ENCODE results near the gene JAKMIP3. TPM values are rescaled to one million over a fixed set of nuclear protein-coding genes. Genes with fewer than 3 reads are reported as not detected.

The JAKMIP3 gene
- total and polyA plus RNA-seq, 2 donors (not counting 1 experiment from before 2014, with no cell fraction given), result 0.17 to 0.21 TPM

DNA sequence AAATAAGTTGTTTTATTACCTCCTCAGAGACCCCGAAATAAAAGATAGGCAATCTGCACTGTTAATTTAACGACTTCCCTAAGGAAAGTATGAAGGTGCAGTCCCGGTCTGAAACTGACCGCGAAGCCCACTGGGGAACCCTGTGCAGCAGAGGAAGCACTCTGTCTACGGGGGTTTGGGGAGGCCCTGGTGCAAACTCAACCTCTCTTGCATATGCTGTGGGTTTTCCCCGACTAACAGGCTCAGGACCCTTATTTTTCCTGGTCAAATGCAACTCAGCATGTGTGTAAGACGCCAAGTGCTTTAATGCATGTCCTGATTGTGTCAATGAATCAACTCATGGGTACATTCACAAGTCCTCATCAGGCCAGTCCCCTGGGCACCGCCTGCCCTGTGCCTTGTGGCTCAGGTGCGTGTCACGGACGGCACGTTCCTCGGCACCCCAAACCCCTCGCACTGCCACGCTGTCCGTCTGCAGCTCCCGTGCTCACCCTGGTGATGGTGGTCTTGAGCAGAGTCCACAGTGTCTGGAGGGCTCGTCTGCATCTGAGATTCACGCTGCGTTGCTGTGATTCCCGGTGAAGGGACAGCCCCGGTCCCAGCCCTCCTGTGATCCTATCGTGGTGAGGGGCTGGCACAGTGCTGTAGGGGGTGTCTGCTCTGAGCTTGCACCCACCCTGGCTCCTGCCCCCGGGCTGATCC, 33.8 kb downstream of the JAKMIP3 start:
- H3K27me3 ChIP-seq (replicated peaks in 1 of 4; ENCODE audit: control extremely low read depth in 1 of 4, control insufficient read depth in 3 of 4, insufficient read depth in 4 of 4, low read length in 3 of 4), result peaks cover 0 to 5% (median 2%) of the 10 kb centered on the region in 4 experiments
- POLR2A ChIA-PET, result no interaction called here
- CTCF ChIA-PET, result no interaction called here
- no peaks in the 10 kb centered on the region for H4K20me1 ChIP-seq (ENCODE audit: control insufficient read depth, insufficient read depth, low read length, poor library complexity, severe bottlenecking)
- Mint-ChIP-seq H3K4me3 (no peak overlapping the region), H3K9me3 (ENCODE audit: insufficient read depth) (no peaks in the 10 kb centered on the region), H3K27me3 (peaks cover 21% of the 10 kb centered on the region), H3K27ac (no peak overlapping the region), H3K4me1 (no peaks in the 10 kb centered on the region)
- WGBS (ENCODE audit: insufficient coverage), result 82% methylated on average over 23 of the region's 25 CpGs
- H3K36me3 ChIP-seq (replicated peaks in 1 of 2; ENCODE audit: control extremely low read depth in 1 of 2, control insufficient read depth in 1 of 2, extremely low read depth in 1 of 2, insufficient read depth in 2 of 2, low read length in 1 of 2), result no peaks in the 10 kb centered on the region
- no peaks in the 10 kb centered on the region for H3K4me1 ChIP-seq (ENCODE audit: control insufficient read depth in 2 of 2, insufficient read depth in 2 of 2, low read length in 2 of 2)
- intact Hi-C loops (cut with micrococcal nuclease), result no loop called here
- no peak overlapping the region for H3K9ac ChIP-seq (ENCODE audit: low read length)
- H3K27ac ChIP-seq (ENCODE audit: low read length in 2 of 2), result no peak overlapping the region
- no peak overlapping the region for H2AFZ ChIP-seq (ENCODE audit: insufficient read depth, low read depth, low read length, poor library complexity, severe bottlenecking)
- DNase-seq (no peak), ATAC-seq (ENCODE audit: low read depth) (no peak)
- no peak overlapping the region for H3K4me3 ChIP-seq (ENCODE audit: control extremely low read depth in 1 of 5, extremely low read depth in 1 of 5, insufficient read depth in 1 of 5, low read depth in 2 of 5, low read length in 4 of 5)
- H3K9me3 ChIP-seq (ENCODE audit: control extremely low read depth in 1 of 3, control insufficient read depth in 2 of 3, insufficient read depth in 1 of 3, low read length in 2 of 3), result peaks cover 0 to 18% (median 0%) of the 10 kb centered on the region in 3 donors
- no peaks in the 10 kb centered on the region for H3K79me2 ChIP-seq (ENCODE audit: control insufficient read depth, insufficient read depth, low read length)
- no peak for TF ChIP-seq EZH2 (IDR thresholded peaks at IDR 0.05; ENCODE audit: borderline replicate concordance, insufficient read depth, low read depth, low read length, poor library complexity, severe bottlenecking)
- TF ChIP-seq, protein P1, sequence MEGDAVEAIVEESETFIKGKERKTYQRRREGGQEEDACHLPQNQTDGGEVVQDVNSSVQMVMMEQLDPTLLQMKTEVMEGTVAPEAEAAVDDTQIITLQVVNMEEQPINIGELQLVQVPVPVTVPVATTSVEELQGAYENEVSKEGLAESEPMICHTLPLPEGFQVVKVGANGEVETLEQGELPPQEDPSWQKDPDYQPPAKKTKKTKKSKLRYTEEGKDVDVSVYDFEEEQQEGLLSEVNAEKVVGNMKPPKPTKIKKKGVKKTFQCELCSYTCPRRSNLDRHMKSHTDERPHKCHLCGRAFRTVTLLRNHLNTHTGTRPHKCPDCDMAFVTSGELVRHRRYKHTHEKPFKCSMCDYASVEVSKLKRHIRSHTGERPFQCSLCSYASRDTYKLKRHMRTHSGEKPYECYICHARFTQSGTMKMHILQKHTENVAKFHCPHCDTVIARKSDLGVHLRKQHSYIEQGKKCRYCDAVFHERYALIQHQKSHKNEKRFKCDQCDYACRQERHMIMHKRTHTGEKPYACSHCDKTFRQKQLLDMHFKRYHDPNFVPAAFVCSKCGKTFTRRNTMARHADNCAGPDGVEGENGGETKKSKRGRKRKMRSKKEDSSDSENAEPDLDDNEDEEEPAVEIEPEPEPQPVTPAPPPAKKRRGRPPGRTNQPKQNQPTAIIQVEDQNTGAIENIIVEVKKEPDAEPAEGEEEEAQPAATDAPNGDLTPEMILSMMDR (IDR thresholded peaks at IDR 0.05), result no peak
- H3K4me2 ChIP-seq (replicated peaks; ENCODE audit: low read depth, low read length, poor library complexity, severe bottlenecking), result no peak overlapping the region

DNA sequence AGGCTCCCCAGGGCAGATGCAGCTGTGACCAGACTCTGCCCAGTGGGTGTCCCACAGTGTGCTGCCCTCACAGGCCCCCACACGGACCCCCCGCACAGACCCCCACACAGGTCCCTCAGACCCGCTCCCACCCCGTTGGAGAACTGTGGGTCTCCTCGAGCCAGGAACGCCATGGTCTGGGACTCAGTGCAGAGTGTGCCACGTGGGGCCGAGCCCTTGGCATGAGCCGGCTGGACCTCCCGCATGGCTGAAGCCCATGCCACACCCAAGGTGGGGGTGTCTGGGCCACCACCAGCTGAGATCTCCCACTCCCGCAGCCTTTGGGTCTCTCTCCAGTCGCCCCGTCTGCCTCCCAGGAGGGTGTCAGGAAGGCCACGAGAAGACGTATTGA, 34.3 kb downstream of the JAKMIP3 start:
- POLR2A ChIA-PET, result no interaction called here
- Histone ChIP-seq H3K36me3 (replicated peaks in 1 of 2; ENCODE audit: control extremely low read depth in 1 of 2, control insufficient read depth in 1 of 2, extremely low read depth in 1 of 2, insufficient read depth in 2 of 2, low read length in 1 of 2) (no peaks in the 10 kb centered on the region), H3K4me2 (replicated peaks; ENCODE audit: low read depth, low read length, poor library complexity, severe bottlenecking) (no peak overlapping the region), H3K4me1 (ENCODE audit: control insufficient read depth in 2 of 2, insufficient read depth in 2 of 2, low read length in 2 of 2) (no peaks in the 10 kb centered on the region), H2AFZ (ENCODE audit: insufficient read depth, low read depth, low read length, poor library complexity, severe bottlenecking) (no peak overlapping the region), H3K27ac (ENCODE audit: low read length in 2 of 2) (no peak overlapping the region), H3K27me3 (replicated peaks in 1 of 4; ENCODE audit: control extremely low read depth in 1 of 4, control insufficient read depth in 3 of 4, insufficient read depth in 4 of 4, low read length in 3 of 4) (peaks cover 0 to 5% (median 2%) of the 10 kb centered on the region in 4 experiments), H3K4me3 (ENCODE audit: control extremely low read depth in 1 of 5, extremely low read depth in 1 of 5, insufficient read depth in 1 of 5, low read depth in 2 of 5, low read length in 4 of 5) (no peak overlapping the region), H3K9ac (ENCODE audit: low read length) (no peak overlapping the region), H3K9me3 (ENCODE audit: control extremely low read depth in 1 of 3, control insufficient read depth in 2 of 3, insufficient read depth in 1 of 3, low read length in 2 of 3) (peaks cover 0 to 18% (median 0%) of the 10 kb centered on the region in 3 donors), H3K79me2 (ENCODE audit: control insufficient read depth, insufficient read depth, low read length) (no peaks in the 10 kb centered on the region), H4K20me1 (ENCODE audit: control insufficient read depth, insufficient read depth, low read length, poor library complexity, severe bottlenecking) (no peaks in the 10 kb centered on the region)
- intact Hi-C loops (cut with micrococcal nuclease), result no loop called here
- no peak overlapping the region for H3K4me3 Mint-ChIP-seq
- no peaks in the 10 kb centered on the region for H3K9me3 Mint-ChIP-seq (ENCODE audit: insufficient read depth)
- H3K4me1 Mint-ChIP-seq, result no peaks in the 10 kb centered on the region
- WGBS (ENCODE audit: insufficient coverage), result 97% methylated on average over 14 of the region's 15 CpGs
- CTCF ChIA-PET, result no interaction called here
- ATAC-seq (ENCODE audit: low read depth), result no peak
- peaks cover 21% of the 10 kb centered on the region for H3K27me3 Mint-ChIP-seq
- H3K27ac Mint-ChIP-seq, result no peak overlapping the region
- TF ChIP-seq EZH2 (IDR thresholded peaks at IDR 0.05; ENCODE audit: borderline replicate concordance, insufficient read depth, low read depth, low read length, poor library complexity, severe bottlenecking), result no peak
- TF ChIP-seq, protein P1 (IDR thresholded peaks at IDR 0.05), result no peak
- DNase-seq, result no peak
